ENCODE results near the gene SETBP1. TPM values are rescaled to one million over a fixed set of nuclear protein-coding genes. Genes with fewer than 3 reads are reported as not detected.

Gene SETBP1
- total RNA-seq, 1 experiment from 2014 or later: 9.6 TPM

DNA sequence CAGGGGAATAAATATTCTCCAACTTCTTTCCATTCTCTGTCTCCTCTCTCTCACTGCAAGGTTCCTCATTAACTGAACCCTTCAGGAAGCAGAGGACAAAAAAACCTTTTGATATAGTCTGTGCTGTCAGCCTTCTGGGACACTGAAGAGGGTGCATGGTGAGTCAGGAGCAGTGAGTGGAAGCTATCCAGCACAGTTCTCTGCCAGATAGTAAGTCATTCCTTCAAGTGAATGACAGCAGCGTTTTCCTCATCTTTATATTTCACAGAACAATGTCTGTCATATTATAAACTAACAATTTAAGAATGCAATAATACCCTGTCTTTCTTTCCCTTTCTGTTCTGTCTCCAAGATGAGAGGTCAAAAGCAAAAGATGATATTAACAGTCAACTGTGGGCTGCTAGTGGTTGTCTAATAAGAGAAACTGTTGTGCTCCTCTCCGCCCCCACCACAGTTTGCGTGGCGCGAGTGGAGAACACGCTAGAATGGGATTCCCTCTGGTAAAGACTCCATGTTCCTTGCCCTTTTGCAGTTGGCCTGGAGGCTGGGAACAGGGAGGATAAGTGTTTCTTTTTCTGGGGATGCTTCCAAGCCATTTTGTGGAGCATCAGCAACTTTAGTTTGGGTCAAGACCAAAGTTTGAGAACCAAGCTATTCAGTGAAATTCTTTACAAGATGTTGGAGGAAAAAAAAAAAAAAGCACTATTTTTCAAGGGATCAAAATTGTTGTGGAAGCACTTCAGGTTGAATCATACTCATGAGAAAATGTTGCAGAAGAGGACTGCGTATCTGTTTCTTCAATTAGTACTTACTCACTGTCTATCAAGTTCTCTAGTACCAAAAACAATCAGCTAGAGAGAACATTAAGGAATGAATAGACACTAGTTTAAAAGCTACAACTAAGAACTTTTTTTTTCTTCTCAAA lies 430.2 kb downstream of the SETBP1 start:
- CTCF ChIA-PET: no interaction called here
- no peak overlapping the region for H3K4me3 Mint-ChIP-seq
- no peaks in the 10 kb centered on the region for H3K4me1 Mint-ChIP-seq
- ATAC-seq: no peak
- H3K27ac Mint-ChIP-seq: no peak overlapping the region
- POLR2A ChIA-PET: no interaction called here
- no peaks in the 10 kb centered on the region for H3K27me3 Mint-ChIP-seq (ENCODE audit: low read depth)
- no peak for DNase-seq (ENCODE audit: low spot score)
- no peaks in the 10 kb centered on the region for H3K9me3 Mint-ChIP-seq
- no peaks in the 10 kb centered on the region for H3K36me3 Mint-ChIP-seq
- TF ChIP-seq, protein P1, sequence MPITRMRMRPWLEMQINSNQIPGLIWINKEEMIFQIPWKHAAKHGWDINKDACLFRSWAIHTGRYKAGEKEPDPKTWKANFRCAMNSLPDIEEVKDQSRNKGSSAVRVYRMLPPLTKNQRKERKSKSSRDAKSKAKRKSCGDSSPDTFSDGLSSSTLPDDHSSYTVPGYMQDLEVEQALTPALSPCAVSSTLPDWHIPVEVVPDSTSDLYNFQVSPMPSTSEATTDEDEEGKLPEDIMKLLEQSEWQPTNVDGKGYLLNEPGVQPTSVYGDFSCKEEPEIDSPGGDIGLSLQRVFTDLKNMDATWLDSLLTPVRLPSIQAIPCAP (CRISPR knock-in tag; IDR thresholded peaks at IDR 0.05): no peak
- TF ChIP-seq, protein P2, sequence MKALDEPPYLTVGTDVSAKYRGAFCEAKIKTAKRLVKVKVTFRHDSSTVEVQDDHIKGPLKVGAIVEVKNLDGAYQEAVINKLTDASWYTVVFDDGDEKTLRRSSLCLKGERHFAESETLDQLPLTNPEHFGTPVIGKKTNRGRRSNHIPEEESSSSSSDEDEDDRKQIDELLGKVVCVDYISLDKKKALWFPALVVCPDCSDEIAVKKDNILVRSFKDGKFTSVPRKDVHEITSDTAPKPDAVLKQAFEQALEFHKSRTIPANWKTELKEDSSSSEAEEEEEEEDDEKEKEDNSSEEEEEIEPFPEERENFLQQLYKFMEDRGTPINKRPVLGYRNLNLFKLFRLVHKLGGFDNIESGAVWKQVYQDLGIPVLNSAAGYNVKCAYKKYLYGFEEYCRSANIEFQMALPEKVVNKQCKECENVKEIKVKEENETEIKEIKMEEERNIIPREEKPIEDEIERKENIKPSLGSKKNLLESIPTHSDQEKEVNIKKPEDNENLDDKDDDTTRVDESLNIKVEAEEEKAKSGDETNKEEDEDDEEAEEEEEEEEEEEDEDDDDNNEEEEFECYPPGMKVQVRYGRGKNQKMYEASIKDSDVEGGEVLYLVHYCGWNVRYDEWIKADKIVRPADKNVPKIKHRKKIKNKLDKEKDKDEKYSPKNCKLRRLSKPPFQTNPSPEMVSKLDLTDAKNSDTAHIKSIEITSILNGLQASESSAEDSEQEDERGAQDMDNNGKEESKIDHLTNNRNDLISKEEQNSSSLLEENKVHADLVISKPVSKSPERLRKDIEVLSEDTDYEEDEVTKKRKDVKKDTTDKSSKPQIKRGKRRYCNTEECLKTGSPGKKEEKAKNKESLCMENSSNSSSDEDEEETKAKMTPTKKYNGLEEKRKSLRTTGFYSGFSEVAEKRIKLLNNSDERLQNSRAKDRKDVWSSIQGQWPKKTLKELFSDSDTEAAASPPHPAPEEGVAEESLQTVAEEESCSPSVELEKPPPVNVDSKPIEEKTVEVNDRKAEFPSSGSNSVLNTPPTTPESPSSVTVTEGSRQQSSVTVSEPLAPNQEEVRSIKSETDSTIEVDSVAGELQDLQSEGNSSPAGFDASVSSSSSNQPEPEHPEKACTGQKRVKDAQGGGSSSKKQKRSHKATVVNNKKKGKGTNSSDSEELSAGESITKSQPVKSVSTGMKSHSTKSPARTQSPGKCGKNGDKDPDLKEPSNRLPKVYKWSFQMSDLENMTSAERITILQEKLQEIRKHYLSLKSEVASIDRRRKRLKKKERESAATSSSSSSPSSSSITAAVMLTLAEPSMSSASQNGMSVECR (CRISPR knock-in tag; IDR thresholded peaks at IDR 0.05; ENCODE audit: borderline replicate concordance): no peak
- TF ChIP-seq MXD4 (CRISPR knock-in tag; IDR thresholded peaks at IDR 0.05; ENCODE audit: borderline replicate concordance) (no peak), GTF2I (CRISPR knock-in tag; conservative IDR thresholded peaks at IDR 0.05) (no peak), NR2C2 (CRISPR knock-in tag; IDR thresholded peaks at IDR 0.05) (no peak), RORB (CRISPR knock-in tag; IDR thresholded peaks at IDR 0.05) (no peak), ZNF121 (CRISPR knock-in tag; IDR thresholded peaks at IDR 0.05) (no peak), ATF1 (CRISPR knock-in tag; IDR thresholded peaks at IDR 0.05) (no peak), SMAD3 (CRISPR knock-in tag; IDR thresholded peaks at IDR 0.05; ENCODE audit: borderline replicate concordance) (no peak), ZNF317 (CRISPR knock-in tag; IDR thresholded peaks at IDR 0.05; ENCODE audit: borderline replicate concordance, low read depth) (no peak), ZNF219 (CRISPR knock-in tag; IDR thresholded peaks at IDR 0.05; ENCODE audit: borderline replicate concordance) (no peak)
- TF ChIP-seq, protein P3, sequence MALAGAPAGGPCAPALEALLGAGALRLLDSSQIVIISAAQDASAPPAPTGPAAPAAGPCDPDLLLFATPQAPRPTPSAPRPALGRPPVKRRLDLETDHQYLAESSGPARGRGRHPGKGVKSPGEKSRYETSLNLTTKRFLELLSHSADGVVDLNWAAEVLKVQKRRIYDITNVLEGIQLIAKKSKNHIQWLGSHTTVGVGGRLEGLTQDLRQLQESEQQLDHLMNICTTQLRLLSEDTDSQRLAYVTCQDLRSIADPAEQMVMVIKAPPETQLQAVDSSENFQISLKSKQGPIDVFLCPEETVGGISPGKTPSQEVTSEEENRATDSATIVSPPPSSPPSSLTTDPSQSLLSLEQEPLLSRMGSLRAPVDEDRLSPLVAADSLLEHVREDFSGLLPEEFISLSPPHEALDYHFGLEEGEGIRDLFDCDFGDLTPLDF (CRISPR knock-in tag; IDR thresholded peaks at IDR 0.05): no peak
- TF ChIP-seq, protein P4, sequence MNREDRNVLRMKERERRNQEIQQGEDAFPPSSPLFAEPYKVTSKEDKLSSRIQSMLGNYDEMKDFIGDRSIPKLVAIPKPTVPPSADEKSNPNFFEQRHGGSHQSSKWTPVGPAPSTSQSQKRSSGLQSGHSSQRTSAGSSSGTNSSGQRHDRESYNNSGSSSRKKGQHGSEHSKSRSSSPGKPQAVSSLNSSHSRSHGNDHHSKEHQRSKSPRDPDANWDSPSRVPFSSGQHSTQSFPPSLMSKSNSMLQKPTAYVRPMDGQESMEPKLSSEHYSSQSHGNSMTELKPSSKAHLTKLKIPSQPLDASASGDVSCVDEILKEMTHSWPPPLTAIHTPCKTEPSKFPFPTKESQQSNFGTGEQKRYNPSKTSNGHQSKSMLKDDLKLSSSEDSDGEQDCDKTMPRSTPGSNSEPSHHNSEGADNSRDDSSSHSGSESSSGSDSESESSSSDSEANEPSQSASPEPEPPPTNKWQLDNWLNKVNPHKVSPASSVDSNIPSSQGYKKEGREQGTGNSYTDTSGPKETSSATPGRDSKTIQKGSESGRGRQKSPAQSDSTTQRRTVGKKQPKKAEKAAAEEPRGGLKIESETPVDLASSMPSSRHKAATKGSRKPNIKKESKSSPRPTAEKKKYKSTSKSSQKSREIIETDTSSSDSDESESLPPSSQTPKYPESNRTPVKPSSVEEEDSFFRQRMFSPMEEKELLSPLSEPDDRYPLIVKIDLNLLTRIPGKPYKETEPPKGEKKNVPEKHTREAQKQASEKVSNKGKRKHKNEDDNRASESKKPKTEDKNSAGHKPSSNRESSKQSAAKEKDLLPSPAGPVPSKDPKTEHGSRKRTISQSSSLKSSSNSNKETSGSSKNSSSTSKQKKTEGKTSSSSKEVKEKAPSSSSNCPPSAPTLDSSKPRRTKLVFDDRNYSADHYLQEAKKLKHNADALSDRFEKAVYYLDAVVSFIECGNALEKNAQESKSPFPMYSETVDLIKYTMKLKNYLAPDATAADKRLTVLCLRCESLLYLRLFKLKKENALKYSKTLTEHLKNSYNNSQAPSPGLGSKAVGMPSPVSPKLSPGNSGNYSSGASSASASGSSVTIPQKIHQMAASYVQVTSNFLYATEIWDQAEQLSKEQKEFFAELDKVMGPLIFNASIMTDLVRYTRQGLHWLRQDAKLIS (CRISPR knock-in tag; IDR thresholded peaks at IDR 0.05; ENCODE audit: borderline replicate concordance): no peak
- TF ChIP-seq, protein P5, sequence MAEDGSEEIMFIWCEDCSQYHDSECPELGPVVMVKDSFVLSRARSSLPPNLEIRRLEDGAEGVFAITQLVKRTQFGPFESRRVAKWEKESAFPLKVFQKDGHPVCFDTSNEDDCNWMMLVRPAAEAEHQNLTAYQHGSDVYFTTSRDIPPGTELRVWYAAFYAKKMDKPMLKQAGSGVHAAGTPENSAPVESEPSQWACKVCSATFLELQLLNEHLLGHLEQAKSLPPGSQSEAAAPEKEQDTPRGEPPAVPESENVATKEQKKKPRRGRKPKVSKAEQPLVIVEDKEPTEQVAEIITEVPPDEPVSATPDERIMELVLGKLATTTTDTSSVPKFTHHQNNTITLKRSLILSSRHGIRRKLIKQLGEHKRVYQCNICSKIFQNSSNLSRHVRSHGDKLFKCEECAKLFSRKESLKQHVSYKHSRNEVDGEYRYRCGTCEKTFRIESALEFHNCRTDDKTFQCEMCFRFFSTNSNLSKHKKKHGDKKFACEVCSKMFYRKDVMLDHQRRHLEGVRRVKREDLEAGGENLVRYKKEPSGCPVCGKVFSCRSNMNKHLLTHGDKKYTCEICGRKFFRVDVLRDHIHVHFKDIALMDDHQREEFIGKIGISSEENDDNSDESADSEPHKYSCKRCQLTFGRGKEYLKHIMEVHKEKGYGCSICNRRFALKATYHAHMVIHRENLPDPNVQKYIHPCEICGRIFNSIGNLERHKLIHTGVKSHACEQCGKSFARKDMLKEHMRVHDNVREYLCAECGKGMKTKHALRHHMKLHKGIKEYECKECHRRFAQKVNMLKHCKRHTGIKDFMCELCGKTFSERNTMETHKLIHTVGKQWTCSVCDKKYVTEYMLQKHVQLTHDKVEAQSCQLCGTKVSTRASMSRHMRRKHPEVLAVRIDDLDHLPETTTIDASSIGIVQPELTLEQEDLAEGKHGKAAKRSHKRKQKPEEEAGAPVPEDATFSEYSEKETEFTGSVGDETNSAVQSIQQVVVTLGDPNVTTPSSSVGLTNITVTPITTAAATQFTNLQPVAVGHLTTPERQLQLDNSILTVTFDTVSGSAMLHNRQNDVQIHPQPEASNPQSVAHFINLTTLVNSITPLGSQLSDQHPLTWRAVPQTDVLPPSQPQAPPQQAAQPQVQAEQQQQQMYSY (CRISPR knock-in tag; IDR thresholded peaks at IDR 0.05): no peak
- TF ChIP-seq, protein P6, sequence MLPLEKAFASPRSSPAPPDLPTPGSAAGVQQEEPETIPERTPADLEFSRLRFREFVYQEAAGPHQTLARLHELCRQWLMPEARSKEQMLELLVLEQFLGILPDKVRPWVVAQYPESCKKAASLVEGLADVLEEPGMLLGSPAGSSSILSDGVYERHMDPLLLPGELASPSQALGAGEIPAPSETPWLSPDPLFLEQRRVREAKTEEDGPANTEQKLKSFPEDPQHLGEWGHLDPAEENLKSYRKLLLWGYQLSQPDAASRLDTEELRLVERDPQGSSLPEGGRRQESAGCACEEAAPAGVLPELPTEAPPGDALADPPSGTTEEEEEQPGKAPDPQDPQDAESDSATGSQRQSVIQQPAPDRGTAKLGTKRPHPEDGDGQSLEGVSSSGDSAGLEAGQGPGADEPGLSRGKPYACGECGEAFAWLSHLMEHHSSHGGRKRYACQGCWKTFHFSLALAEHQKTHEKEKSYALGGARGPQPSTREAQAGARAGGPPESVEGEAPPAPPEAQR (CRISPR knock-in tag; IDR thresholded peaks at IDR 0.05): no peak
- TF ChIP-seq, protein P7, sequence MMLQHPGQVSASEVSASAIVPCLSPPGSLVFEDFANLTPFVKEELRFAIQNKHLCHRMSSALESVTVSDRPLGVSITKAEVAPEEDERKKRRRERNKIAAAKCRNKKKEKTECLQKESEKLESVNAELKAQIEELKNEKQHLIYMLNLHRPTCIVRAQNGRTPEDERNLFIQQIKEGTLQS (CRISPR knock-in tag; conservative IDR thresholded peaks at IDR 0.05): no peak
- TF ChIP-seq, protein P8, sequence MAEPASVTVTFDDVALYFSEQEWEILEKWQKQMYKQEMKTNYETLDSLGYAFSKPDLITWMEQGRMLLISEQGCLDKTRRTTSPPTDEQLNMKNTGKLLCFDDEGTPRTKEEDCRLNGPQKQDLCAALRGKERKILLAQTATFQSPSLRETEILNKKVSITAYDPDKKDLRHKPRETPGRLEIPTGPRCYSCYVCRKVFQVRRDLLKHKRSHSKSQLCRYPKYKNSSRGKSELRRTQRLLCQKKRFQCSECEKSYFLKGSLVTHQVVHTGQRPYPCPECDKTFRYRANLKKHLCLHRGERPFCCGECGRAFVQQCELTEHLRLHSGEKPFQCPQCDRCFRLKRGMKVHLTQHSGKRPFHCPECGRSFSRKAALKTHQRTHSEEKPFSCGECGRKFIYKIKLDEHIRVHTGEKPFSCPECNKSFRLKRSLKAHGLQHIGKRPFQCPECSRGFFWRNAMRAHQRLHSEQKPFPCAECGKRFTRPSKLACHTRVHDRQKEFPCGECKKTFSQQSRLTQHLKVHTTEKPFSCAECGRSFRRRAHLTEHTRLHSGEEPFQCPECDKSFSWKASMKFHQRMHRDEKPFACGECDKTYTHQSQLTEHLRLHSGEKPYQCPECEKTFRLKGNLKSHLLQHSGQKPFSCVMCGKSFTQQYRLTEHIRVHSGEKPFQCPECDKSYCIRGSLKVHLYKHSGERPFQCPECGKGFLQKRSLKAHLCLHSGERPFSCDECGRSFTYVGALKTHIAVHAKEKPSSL (CRISPR knock-in tag; conservative IDR thresholded peaks at IDR 0.05): no peak
